SU-DHL-6 (cell line): ENCODE data around the gene EDDM13.

Source experiments
- CTCF ChIP-seq: fragments of 200-600 bp; sonication (generic); IDR thresholded peaks from one replicate; pipeline ENCODE4 v1.5.1; 2017; ENCODE audit warnings: antibody characterized with exemption, mild to moderate bottlenecking, low read length, moderate library complexity; ENCODE audit not compliant: insufficient read depth, poor library complexity, severe bottlenecking
- EZH2phosphoT487 ChIP-seq: fragments of 200-600 bp; sonication (generic), shearing (Covaris generic); conservative IDR thresholded peaks from 2 replicates; pipeline ENCODE4 v1.6.1; 2018; ENCODE audit warnings: mild to moderate bottlenecking, antibody characterized with exemption, low read length, moderate library complexity, mixed read lengths

- TF ChIP-seq CTCF (no peak), EZH2phosphoT487 (no peak)
Measured at GRCh38 chr19:56319991-56320390, 47.4 kb downstream of the EDDM13 start.
